Neutrophil (primary cell): ENCODE data around the gene ZNF136.

Source experiments
- H3K27ac ChIP-seq: fragments of 200-600 bp; sonication (generic); 2 replicates; pipeline ENCODE4 v1.5.1; 2016; ENCODE audit warnings: mild to moderate bottlenecking, moderate library complexity
- H3K27me3 ChIP-seq: fragments of 200-600 bp; sonication (generic); 2 replicates; pipeline ENCODE4 v1.6.0; 2016; ENCODE audit warnings: mild to moderate bottlenecking
- H3K36me3 ChIP-seq: fragments of 200-600 bp; sonication (generic); 2 replicates; pipeline ENCODE4 v1.5.1; 2017
- H3K4me1 ChIP-seq, 2 experiments: fragments of 200-600 bp in 1 of 2; sonication (generic) in 1 of 2; 1 replicate in 1 of 2; 2 replicates in 1 of 2; pipeline versions ENCODE4 v1.5.1 to v1.6.1; 2013 to 2016; ENCODE audit warnings: low read depth in 1 of 2, low read length in 1 of 2, mild to moderate bottlenecking in 1 of 2, moderate library complexity in 1 of 2; ENCODE audit not compliant: control insufficient read depth in 1 of 2, insufficient read depth in 1 of 2
- H3K4me3 ChIP-seq, 2 experiments: fragments of 200-600 bp in 1 of 2; sonication (generic) in 1 of 2; 1 replicate in 1 of 2; 2 replicates in 1 of 2; pipeline ENCODE4 v1.5.1; 2013 to 2016; ENCODE audit warnings: low read depth in 1 of 2, low read length in 1 of 2, mild to moderate bottlenecking in 1 of 2, moderate library complexity in 1 of 2
- H3K9me3 ChIP-seq: fragments of 200-600 bp; sonication (generic); 2 replicates; pipeline ENCODE4 v1.5.1; 2016
- CTCF ChIP-seq: fragments of 200-600 bp; sonication (generic); IDR thresholded peaks from 2 replicates; pipeline ENCODE4 v1.5.1; 2016; ENCODE audit warnings: antibody characterized with exemption

Gene ZNF136

GRCh38 chr19:12217332-12217731, 54.4 kb downstream of the ZNF136 start:
- TF ChIP-seq CTCF: no peak
- Histone ChIP-seq H3K27me3 (no peaks in the 10 kb centered on the region), H3K27ac (no peak overlapping the region), H3K36me3 (no peaks in the 10 kb centered on the region), H3K9me3 (peaks cover 15% of the 10 kb centered on the region), H3K4me3 (no peak overlapping the region), H3K4me1 (no peaks in the 10 kb centered on the region)

GRCh38 chr19:12222980-12223630, 60.2 kb downstream of the ZNF136 start:
- TF ChIP-seq CTCF: no peak
- peaks cover 7% of the 10 kb centered on the region for H3K9me3 ChIP-seq
- H3K36me3 ChIP-seq: no peaks in the 10 kb centered on the region
- H3K27ac ChIP-seq: no peak overlapping the region
- H3K27me3 ChIP-seq: no peaks in the 10 kb centered on the region
- H3K4me1 ChIP-seq: no peaks in the 10 kb centered on the region
- H3K4me3 ChIP-seq: no peak overlapping the region

DNA sequence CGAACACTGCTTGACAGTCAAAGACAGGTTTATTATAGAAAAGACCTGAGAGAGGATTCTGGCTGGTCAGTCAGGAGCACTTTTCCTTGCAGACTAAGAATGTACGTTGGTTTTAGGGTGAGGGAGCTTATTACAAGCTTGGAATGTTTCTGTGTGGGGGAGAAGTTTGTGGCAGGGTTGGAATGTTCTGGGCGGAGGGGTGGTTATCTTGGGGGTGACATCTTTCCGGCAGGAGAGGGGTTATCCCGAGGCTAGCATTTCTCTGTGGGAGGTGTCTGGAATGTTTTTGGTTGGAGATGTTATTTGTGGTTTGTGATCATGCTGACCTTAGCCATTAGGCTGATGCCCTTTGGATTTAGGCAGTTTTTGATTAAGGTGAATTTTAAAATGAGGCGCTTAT, 61.8 kb downstream of the ZNF136 start:
- Histone ChIP-seq H3K9me3 (peaks cover 7% of the 10 kb centered on the region), H3K4me1 (no peaks in the 10 kb centered on the region)

GRCh38 chr19:12229990-12230389, 67.1 kb downstream of the ZNF136 start:
- no peak for TF ChIP-seq CTCF
- H3K4me3 ChIP-seq: no peak overlapping the region
- H3K9me3 ChIP-seq: peaks cover 11% of the 10 kb centered on the region
- no peaks in the 10 kb centered on the region for H3K27me3 ChIP-seq
- no peaks in the 10 kb centered on the region for H3K36me3 ChIP-seq
- no peaks in the 10 kb centered on the region for H3K4me1 ChIP-seq
- H3K27ac ChIP-seq: no peak overlapping the region

More for the DNA sequence above, 61.8 kb downstream of the ZNF136 start:
- Histone ChIP-seq H3K36me3 (no peaks in the 10 kb centered on the region), H3K27ac (no peak overlapping the region), H3K4me3 (no peak overlapping the region), H3K27me3 (no peaks in the 10 kb centered on the region)
- TF ChIP-seq CTCF: no peak

DNA sequence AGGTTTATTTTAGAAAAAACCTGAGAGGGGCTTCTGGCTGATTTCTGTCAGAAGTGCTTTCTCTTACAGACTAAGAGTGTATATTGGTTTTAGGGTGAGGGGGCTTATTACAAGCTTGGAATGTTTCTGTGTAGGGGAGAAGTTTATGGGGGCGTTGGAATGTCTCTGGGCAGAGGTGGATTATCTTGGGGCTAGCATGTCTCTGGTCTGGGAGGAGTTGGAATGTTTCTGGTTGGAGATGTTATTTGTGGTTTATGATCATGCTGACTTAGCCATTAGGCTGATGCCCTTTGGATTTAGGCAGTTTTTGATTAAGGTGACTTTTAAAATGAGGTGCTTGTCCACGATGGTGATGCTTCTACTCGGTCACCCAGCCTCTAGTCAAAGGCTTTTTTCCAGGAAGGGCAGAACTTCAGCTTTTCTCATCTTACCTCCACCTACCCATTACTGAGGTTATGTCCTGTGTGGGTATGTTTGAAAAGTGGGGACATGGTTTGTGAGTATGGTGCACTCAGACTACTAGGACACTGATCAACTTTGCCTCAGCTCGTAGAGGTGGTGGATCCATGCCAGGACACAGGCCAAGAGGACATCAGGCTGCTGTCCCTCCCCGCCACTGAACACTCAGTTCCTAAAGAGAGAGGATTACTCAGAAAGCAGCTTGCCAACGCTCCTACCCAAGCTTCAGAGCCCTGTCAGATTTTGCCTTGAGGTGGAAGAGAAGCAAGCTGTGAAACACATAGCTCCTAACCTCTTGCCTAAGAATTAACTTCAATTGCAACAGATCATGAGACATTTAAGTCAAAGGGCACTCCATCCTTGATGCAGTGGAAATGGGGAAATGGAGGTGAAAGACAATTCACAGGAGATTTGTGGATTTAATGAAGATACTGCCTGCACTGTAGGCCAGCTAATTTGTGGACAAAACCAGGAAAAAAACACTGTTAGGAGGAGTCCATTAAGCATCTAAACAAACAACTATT, 68.1 kb downstream of the ZNF136 start:
- no peak overlapping the region for H3K4me3 ChIP-seq
- TF ChIP-seq CTCF: no peak
- H3K27me3 ChIP-seq: no peaks in the 10 kb centered on the region
- H3K9me3 ChIP-seq: peaks cover 4% of the 10 kb centered on the region
- no peak overlapping the region for H3K27ac ChIP-seq
- H3K4me1 ChIP-seq: no peaks in the 10 kb centered on the region
- H3K36me3 ChIP-seq: no peaks in the 10 kb centered on the region
